OCI-LY1 (cell line): ENCODE results near the gene SQSTM1.
"Not testable (repeated sequence)": the region's sequence is repeated elsewhere in the genome, so short reads cannot be mapped to it uniquely, and the experiment has no call there.

Experiments
- H2AFZ ChIP-seq: fragments of 200-600 bp; sonication (generic), shearing (Covaris generic); 2 replicates; pipeline ENCODE4 v1.6.0; 2014; ENCODE audit warnings: antibody characterized with exemption, mild to moderate bottlenecking, low read length
- H3F3A ChIP-seq: fragments of 200-600 bp; sonication (generic), shearing (Covaris generic); 2 replicates; pipeline ENCODE4 v1.6.0; 2014; ENCODE audit warnings: mild to moderate bottlenecking, antibody characterized with exemption, low read length, moderate library complexity; ENCODE audit not compliant: insufficient read depth
- H3K27ac ChIP-seq: fragments of 200-600 bp; sonication (generic); 2 replicates; pipeline ENCODE4 v1.5.1; 2014; ENCODE audit warnings: low read length, mixed run types, mild to moderate bottlenecking, low read depth; ENCODE audit not compliant: poor library complexity, severe bottlenecking
- H3K27me3 ChIP-seq: fragments of 200-600 bp; sonication (generic); 2 replicates; pipeline ENCODE4 v1.6.0; 2014; ENCODE audit warnings: antibody characterized with exemption, mild to moderate bottlenecking, low read length, moderate library complexity; ENCODE audit not compliant: insufficient read depth
- H3K36me3 ChIP-seq: fragments of 200-600 bp; sonication (generic); 2 replicates; pipeline ENCODE4 v1.6.1; 2014; ENCODE audit warnings: mild to moderate bottlenecking, antibody characterized with exemption, low read length, moderate library complexity, mixed read lengths; ENCODE audit not compliant: insufficient read depth
- H3K4me1 ChIP-seq: fragments of 200-600 bp; sonication (generic); 2 replicates; pipeline ENCODE4 v1.5.1; 2014; ENCODE audit warnings: mild to moderate bottlenecking, low read length, moderate library complexity; ENCODE audit not compliant: insufficient read depth, severe bottlenecking
- H3K4me2 ChIP-seq: fragments of 200-600 bp; sonication (generic), shearing (Covaris generic); 2 replicates; pipeline ENCODE4 v1.6.1; 2014; ENCODE audit warnings: low read length
- H3K4me3 ChIP-seq: fragments of 200-600 bp; sonication (generic); 2 replicates; pipeline ENCODE4 v1.5.1; 2014; ENCODE audit warnings: low read length, low read depth, mild to moderate bottlenecking, mixed read lengths; ENCODE audit not compliant: poor library complexity, severe bottlenecking
- H3K79me2 ChIP-seq: fragments of 200-600 bp; shearing (Covaris generic); 2 replicates; pipeline ENCODE4 v1.6.1; 2016; ENCODE audit warnings: mixed run types, low read length, mixed read lengths; ENCODE audit not compliant: insufficient read depth
- H3K9ac ChIP-seq: fragments of 200-600 bp; sonication (generic), shearing (Covaris generic); 2 replicates; pipeline ENCODE4 v1.6.1; 2014; ENCODE audit warnings: mild to moderate bottlenecking, low read length, mixed read lengths
- H3K9me2 ChIP-seq: fragments of 200-600 bp; sonication (generic), shearing (Covaris generic); 2 replicates; pipeline ENCODE4 v1.6.1; 2014; ENCODE audit warnings: low read depth, mild to moderate bottlenecking, low read length, mixed read lengths
- H3K9me3 ChIP-seq: fragments of 200-600 bp; shearing (Covaris generic); 2 replicates; pipeline ENCODE4 v1.6.1; 2014; ENCODE audit warnings: low read length, mixed read lengths
- H4K20me1 ChIP-seq: fragments of 200-600 bp; sonication (generic), shearing (Covaris generic); 2 replicates; pipeline ENCODE4 v1.6.0; 2016; ENCODE audit warnings: mild to moderate bottlenecking, low read length; ENCODE audit not compliant: insufficient read depth
- CTCF ChIP-seq: fragments of 200-600 bp; sonication (generic), shearing (Covaris generic); IDR thresholded peaks from 2 replicates; pipeline ENCODE4 v1.5.1; 2017; ENCODE audit warnings: mild to moderate bottlenecking, antibody characterized with exemption, low read length, moderate library complexity, mixed read lengths
- EZH2 ChIP-seq: fragments of 200-600 bp; sonication (generic), shearing (Covaris generic); IDR thresholded peaks from 2 replicates; pipeline ENCODE4 v1.8.0; 2017; ENCODE audit warnings: borderline replicate concordance, mixed run types, mild to moderate bottlenecking, antibody characterized with exemption, low read length, moderate library complexity, mixed read lengths

SQSTM1 gene

GRCh38 chr5:179783128-179783527 lies 37.6 kb upstream of the SQSTM1 start:
- no peak for TF ChIP-seq CTCF
- H3K36me3 ChIP-seq, result 0 out of 2 replicates have a peak, but pooled peaks cover 3% of the 10 kb centered on the region
- H3K9me3 ChIP-seq, result no peaks in the 10 kb centered on the region
- H3K27ac ChIP-seq, result no peak overlapping the region
- no peaks in the 10 kb centered on the region for H3K27me3 ChIP-seq
- no peak overlapping the region for H3K4me2 ChIP-seq
- H3K9me2 ChIP-seq, result no peaks in the 10 kb centered on the region
- no peak overlapping the region for H2AFZ ChIP-seq
- H3K4me1 ChIP-seq, result no peaks in the 10 kb centered on the region
- H4K20me1 ChIP-seq, result no peaks in the 10 kb centered on the region
- no peak overlapping the region for H3K4me3 ChIP-seq
- H3K79me2 ChIP-seq, result no peaks in the 10 kb centered on the region
- H3K9ac ChIP-seq, result no peak overlapping the region
- no peaks in the 10 kb centered on the region for H3F3A ChIP-seq

- Histone ChIP-seq H3K9me3 (no peaks in the 10 kb centered on the region), H3K27me3 (no peaks in the 10 kb centered on the region), H3F3A (no peaks in the 10 kb centered on the region), H3K4me3 (no peak overlapping the region), H3K4me2 (no peak overlapping the region), H2AFZ (no peak overlapping the region), H3K4me1 (no peaks in the 10 kb centered on the region), H3K9me2 (no peaks in the 10 kb centered on the region), H3K27ac (no peak overlapping the region), H3K9ac (no peak overlapping the region), H4K20me1 (no peaks in the 10 kb centered on the region), H3K79me2 (no peaks in the 10 kb centered on the region), H3K36me3 (no peaks in the 10 kb centered on the region)
- TF ChIP-seq CTCF (no peak), EZH2 (no peak)
Observed at GRCh38 chr5:179786861-179787260, 33.8 kb upstream of the SQSTM1 start.

- Histone ChIP-seq H3K4me1 (no peaks in the 10 kb centered on the region), H3K9me3 (no peaks in the 10 kb centered on the region), H3K9me2 (no peaks in the 10 kb centered on the region), H3K27ac (no peak overlapping the region), H3K36me3 (no peaks in the 10 kb centered on the region), H3K79me2 (no peaks in the 10 kb centered on the region), H3K27me3 (no peaks in the 10 kb centered on the region), H3K4me2 (no peak overlapping the region), H3F3A (no peaks in the 10 kb centered on the region), H2AFZ (no peak overlapping the region), H4K20me1 (no peaks in the 10 kb centered on the region), H3K9ac (no peak overlapping the region), H3K4me3 (no peak overlapping the region)
- TF ChIP-seq EZH2 (no peak), CTCF (no peak)
Observed at GRCh38 chr5:179788193-179788854, 32.4 kb upstream of the SQSTM1 start.

- H3K4me3 ChIP-seq, H3K9me3 ChIP-seq, H3K9ac ChIP-seq, H3K27me3 ChIP-seq, H3K4me2 ChIP-seq, H3K9me2 ChIP-seq, H3F3A ChIP-seq, H3K36me3 ChIP-seq, H3K27ac ChIP-seq, H3K4me1 ChIP-seq, H3K79me2 ChIP-seq, H4K20me1 ChIP-seq, H2AFZ ChIP-seq: not testable (repeated sequence)
Observed at GRCh38 chr5:179789278-179789677, 31.4 kb upstream of the SQSTM1 start.
